Adrenal gland (tissue), 12 donors: ENCODE measurements around the gene CD48. TPM values are rescaled to one million over a fixed set of nuclear protein-coding genes. Genes with fewer than 3 reads are reported as not detected.
"Not testable (repeated sequence)": the region's sequence is repeated elsewhere in the genome, so short reads cannot be mapped to it uniquely, and the experiment has no call there.

Experiments
- DNase-seq, 7 donors: peaks; one replicate each; pipeline ENCODE4 v3.0.0-alpha.2; 2019 to 2020
- H3K27ac ChIP-seq, 5 donors: fragments of 200-600 bp; sonication (generic) in 4 of 5; 1 replicate in 3 of 5; 2 replicates in 2 of 5; pipeline versions ENCODE4 v1.5.1 to v1.8.0; 2016 to 2020; ENCODE audit warnings: mild to moderate bottlenecking in 1 of 5
- H3K27me3 ChIP-seq: fragments of 200-600 bp; 2 replicates; pipeline ENCODE4 v1.8.0; 2021
- H3K36me3 ChIP-seq, 2 donors: fragments of 200-600 bp; replicated peaks in 1 of 2; 1 replicate in 1 of 2; 2 replicates in 1 of 2; pipeline versions ENCODE4 v1.5.1 to v1.8.0; 2018 to 2022
- H3K4me1 ChIP-seq, 2 donors: fragments of 200-600 bp; replicated peaks in 1 of 2; 1 replicate in 1 of 2; 2 replicates in 1 of 2; pipeline versions ENCODE4 v1.5.1 to v1.8.0; 2018 to 2021
- H3K4me3 ChIP-seq, 4 donors: fragments of 200-600 bp; sonication (generic) in 3 of 4; one replicate each; pipeline ENCODE4 v1.5.1; 2016 to 2018
- H3K9me3 ChIP-seq, 3 donors: fragments of 200-600 bp; sonication (generic) in 1 of 3; replicated peaks in 1 of 3; 1 replicate in 2 of 3; 2 replicates in 1 of 3; pipeline versions ENCODE4 v1.5.1 to v1.8.0; 2016 to 2021
- CTCF ChIP-seq, 6 experiments: fragments of 450-650 bp in 4 of 6; fragments of 200-600 bp in 2 of 6; sonication (generic) in 1 of 6; IDR thresholded peaks; 1 replicate in 5 of 6; 2 replicates in 1 of 6; pipeline versions ENCODE4 v1.5.1 to v1.8.0; 2016 to 2021; ENCODE audit warnings: antibody characterized with exemption in 6 of 6, mild to moderate bottlenecking in 2 of 6, moderate library complexity in 1 of 6
- POLR2A ChIP-seq, 2 donors: fragments of 450-650 bp; IDR thresholded peaks; one replicate each; pipeline ENCODE4 v1.6.1; 2017; ENCODE audit warnings: antibody characterized with exemption in 2 of 2, mild to moderate bottlenecking in 2 of 2, moderate library complexity in 1 of 2
- WGBS, 4 donors: extraction: QIAGEN DNeasy Blood & Tissue Kit in 2 of 4; methylation state at CpG; one replicate each; pipeline versions ENCODE4 v1.1.5 to v1.1.7; 2013 to 2017; 5-methylcytosine and 5-hydroxymethylcytosine counted together
- intact Hi-C, 2 donors: fragments of 100-400 bp; cut with DNase I; formaldehyde crosslinking; loops; one replicate each; pipeline versions ENCODE4 v1.14.1 to v1.15.0; 2022 to 2023
- polyA plus RNA-seq, 3 donors: library from polyadenylated mRNA; stranded (reverse); fragments of 200-250 nt in 2 of 3; fragments of 350-450 nt in 1 of 3; fragmentation: Illumina TruSeq in 1 of 3; extraction: RNeasy Lipid Tissue Mini Kit (QIAGEN cat#74804) in 1 of 3; gene quantifications; one replicate each; pipeline ENCODE4 v1.2.3, GENCODE V29; 2013 to 2014
- total RNA-seq, 9 donors: library from RNA; depleted of rRNA in 4 of 9; stranded (reverse); fragments of >200 nt in 4 of 9; fragments of 120-200 nt in 1 of 9; fragmentation: NEBNext Ultra II Directional in 1 of 9; extraction: Animal tissue kit (Norgen Biotek cat#: 25700) in 1 of 9; gene quantifications; one replicate each; pipeline versions ENCODE4 v1.1.0 to v1.2.4, GENCODE V29; 2013 to 2023
- donor health status: healthy with polysubstance abuse.
- donor health status: Bipolar disorder and iron deficiency.
- donor health status: DM: yes; HTN: yes; CAD: no.
- donor health status: DM: no; HTN: no; CAD: no.
- donor health status: DM: no; HTN: no; CAD: no.
- donor health status: DM: yes; HTN: yes; CAD: no.

The CD48 gene
- total and polyA plus RNA-seq, 12 donors = 1.4 to 9.0 (median 3.9) TPM; not detected in 1

- TF ChIP-seq CTCF (IDR thresholded peaks at IDR 0.05) (no peak), POLR2A (IDR thresholded peaks at IDR 0.05) (no peak)
Observed at GRCh38 chr1:160738271-160738670, 26.6 kb upstream of the CD48 start.

GRCh38 chr1:160734301-160734700 is 22.7 kb upstream of the CD48 start:
- intact Hi-C loops = no loop called here
- H3K27ac ChIP-seq = no peak overlapping the region
- TF ChIP-seq CTCF (IDR thresholded peaks at IDR 0.05) (no peak), POLR2A (IDR thresholded peaks at IDR 0.05) (no peak)
- no peaks in the 10 kb centered on the region for H3K4me1 ChIP-seq
- no peak overlapping the region for H3K4me3 ChIP-seq
- peaks cover 0 to 4% (median 0%) of the 10 kb centered on the region in 3 donors for H3K9me3 ChIP-seq
- no peak for DNase-seq
- no peaks in the 10 kb centered on the region for H3K27me3 ChIP-seq
- H3K36me3 ChIP-seq = no peaks in the 10 kb centered on the region

More at GRCh38 chr1:160738271-160738670, 26.6 kb upstream of the CD48 start:
- Histone ChIP-seq H3K27me3 (no peaks in the 10 kb centered on the region), H3K9me3 (peaks cover 0 to 4% (median 0%) of the 10 kb centered on the region in 3 donors), H3K27ac (no peak overlapping the region), H3K4me1 (no peaks in the 10 kb centered on the region), H3K36me3 (no peaks in the 10 kb centered on the region), H3K4me3 (no peak overlapping the region)
- intact Hi-C loops = no loop called here
- 83 to 92% (median 84%) methylated on average over 2 of the region's 2 CpGs for WGBS, 4 donors
- no peak for DNase-seq

- no peak overlapping the region for H3K27ac ChIP-seq
Observed at GRCh38 chr1:160733898-160734297, 22.3 kb upstream of the CD48 start.

GRCh38 chr1:160731990-160732389 is 20.4 kb upstream of the CD48 start:
- WGBS, 4 donors = 71 to 84% (median 78%) methylated on average over 1 of the region's 1 CpG
- TF ChIP-seq CTCF (IDR thresholded peaks at IDR 0.05) (no peak), POLR2A (IDR thresholded peaks at IDR 0.05) (no peak)
- Histone ChIP-seq H3K27ac (no peak overlapping the region), H3K4me3 (no peak overlapping the region), H3K9me3 (peaks cover 0 to 3% (median 0%) of the 10 kb centered on the region in 3 donors), H3K4me1 (no peaks in the 10 kb centered on the region), H3K36me3 (no peaks in the 10 kb centered on the region), H3K27me3 (no peaks in the 10 kb centered on the region)
- intact Hi-C loops = no loop called here
- DNase-seq = no peak

More at GRCh38 chr1:160733898-160734297, 22.3 kb upstream of the CD48 start:
- intact Hi-C loops = no loop called here
- Histone ChIP-seq H3K9me3 (peaks cover 0 to 4% (median 0%) of the 10 kb centered on the region in 3 donors), H3K36me3 (no peaks in the 10 kb centered on the region), H3K4me3 (no peak overlapping the region), H3K27me3 (no peaks in the 10 kb centered on the region), H3K4me1 (no peaks in the 10 kb centered on the region)
- no peak for DNase-seq
- TF ChIP-seq POLR2A (IDR thresholded peaks at IDR 0.05) = no peak
- no peak for TF ChIP-seq CTCF (IDR thresholded peaks at IDR 0.05)

GRCh38 chr1:160731564-160731963 is 19.9 kb upstream of the CD48 start:
- not testable (repeated sequence) for H3K27me3 ChIP-seq
- WGBS, 4 donors = 71 to 83% (median 78%) methylated on average over 2 of the region's 2 CpGs

More at GRCh38 chr1:160731564-160731963, 19.9 kb upstream of the CD48 start:
- DNase-seq, H3K4me1 ChIP-seq, H3K4me3 ChIP-seq, intact Hi-C loops, H3K9me3 ChIP-seq, H3K36me3 ChIP-seq, H3K27ac ChIP-seq: not testable (repeated sequence)
